K562 (cell line): ENCODE results near the gene RBBP8. TPM values are rescaled to one million over a fixed set of nuclear protein-coding genes. Genes with fewer than 3 reads are reported as not detected.

ENCODE experiments used
- E2F8 ChIP-seq: fragments of 450-650 bp; IDR thresholded peaks from 2 replicates; pipeline ENCODE4 v1.7.1; 2018; ENCODE audit warnings: mild to moderate bottlenecking, low read depth; ENCODE audit not compliant: partially characterized antibody
- GABPA ChIP-seq: fragments of 200-800 bp; sonication (Bioruptor generic); conservative IDR thresholded peaks from 2 replicates; pipeline ENCODE4 v1.6.1; 2016; ENCODE audit warnings: low read depth, missing genetic modification characterization, missing compliant biosample characterization
- MNT ChIP-seq, 2 experiments: fragments of 450-650 bp; conservative IDR thresholded peaks; 2 replicates each; pipeline ENCODE4 v1.6.1; 2017; ENCODE audit warnings: mild to moderate bottlenecking in 2 of 2, moderate library complexity in 2 of 2
- MXD1 ChIP-seq: fragments of 250-450 bp; sonication (Bioruptor Pico); IDR thresholded peaks from 2 replicates; pipeline ENCODE4 v1.8.0; 2021; ENCODE audit warnings: borderline replicate concordance, mild to moderate bottlenecking, moderate library complexity; ENCODE audit not compliant: poor library complexity, severe bottlenecking
- NRF1 ChIP-seq, 2 experiments: fragments of 450-650 bp; IDR thresholded peaks in 1 of 2; conservative IDR thresholded peaks in 1 of 2; 2 replicates each; pipeline ENCODE4 v1.6.1; 2014; ENCODE audit warnings: mild to moderate bottlenecking in 2 of 2
- PTRF ChIP-seq: fragments of 450-650 bp; IDR thresholded peaks from 2 replicates; pipeline ENCODE4 v1.6.1; 2016; ENCODE audit warnings: mild to moderate bottlenecking, missing genetic modification characterization, missing compliant biosample characterization
- SNAPC5 ChIP-seq: fragments of 250-450 bp; sonication (Bioruptor Pico); IDR thresholded peaks from 2 replicates; pipeline ENCODE4 v1.8.0; 2021; ENCODE audit warnings: moderate library complexity, mild to moderate bottlenecking, inconsistent platforms
- SPI1 ChIP-seq: IDR thresholded peaks from 2 replicates; pipeline ENCODE4 v1.6.1; 2011; ENCODE audit warnings: low read depth, low read length, control low read depth, borderline replicate concordance
- TFAP4 ChIP-seq: sonication (generic); formaldehyde crosslinking; IDR thresholded peaks from 2 replicates; pipeline ENCODE4 v1.8.0; 2022; ENCODE audit warnings: missing genetic modification reagents, mild to moderate bottlenecking, moderate library complexity, borderline replicate concordance
- TSHZ1 ChIP-seq: fragments of 250-450 bp; sonication (Bioruptor Pico); IDR thresholded peaks from 2 replicates; pipeline ENCODE4 v1.4.0; 2020; ENCODE audit warnings: mild to moderate bottlenecking, moderate library complexity
- XRCC3 ChIP-seq: fragments of 450-650 bp; IDR thresholded peaks from 2 replicates; pipeline ENCODE4 v1.6.1; 2017; ENCODE audit warnings: mild to moderate bottlenecking, moderate library complexity
- ZNF644 ChIP-seq: fragments of 200-800 bp; sonication (Bioruptor generic); IDR thresholded peaks from 2 replicates; pipeline ENCODE4 v1.6.1; 2016; ENCODE audit warnings: low read depth, missing genetic modification characterization, missing compliant biosample characterization
- ZNF707 ChIP-seq: fragments of 250-450 bp; sonication (Bioruptor Pico); conservative IDR thresholded peaks from 2 replicates; pipeline ENCODE4 v1.8.0; 2022; ENCODE audit warnings: inconsistent platforms, mild to moderate bottlenecking, moderate library complexity
- polyA plus RNA-seq, 8 experiments: library from polyadenylated mRNA; depleted of rRNA in 4 of 8; stranded (reverse) in 5 of 8; unstranded in 3 of 8; fragments of >200 nt; fragmentation: Nextera tagmentation in 2 of 8; fragmentation: Illumina TruSeq in 1 of 8; extraction: Ambion mirVana in 2 of 8; extraction: Trizol in 1 of 8; gene quantifications; 2 replicates each; pipeline versions ENCODE4 v1.2.1 to v1.2.3, GENCODE V29; 2011 to 2014; ENCODE audit warnings: inconsistent platforms in 1 of 8, missing spikeins in 1 of 8
- total RNA-seq, 7 experiments: library from RNA; depleted of rRNA in 6 of 7; stranded (reverse); fragments of >200 nt in 6 of 7; fragmentation: Illumina TruSeq in 2 of 7; extraction: Trizol in 2 of 7; gene quantifications; 2 replicates each; pipeline versions ENCODE4 v1.2.1 to v1.2.3, GENCODE V29; 2011 to 2021; ENCODE audit warnings: low replicate concordance in 1 of 7

The RBBP8 gene
- total and polyA plus RNA-seq, 9 of the 15 experiments (the other 6 are each of a cell fraction or from before 2014, with no cell fraction given), result 28.4 to 63.1 (median 48.9) TPM

GRCh38 chr18:22933206-22933965 is at the start of gene RBBP8 (continued):
- TF ChIP-seq SPI1 (peak; percentile 50; the same call in 1 of the 2 replicates), MNT (conservative IDR thresholded peaks at IDR 0.05) (peak in 1 of 2 experiments; percentile 56; a peak in 2 of 4 replicates), MXD1 (no peak), PTRF (tag) (no peak), ZNF644 (tag) (no peak), E2F8 (peak; percentile 90), XRCC3 (no peak), GABPA (tag) (peak; percentile 34; the same call in 1 of the 2 replicates), SNAPC5 (CRISPR knock-in tag) (no peak), NRF1 (conservative IDR thresholded peaks at IDR 0.05 in 1 of 2, IDR thresholded peaks at IDR 0.05 in 1 of 2) (peak; percentile 97), TFAP4 (CRISPR knock-in tag) (peak; percentile 95), TSHZ1 (CRISPR knock-in tag) (no peak), ZNF707 (CRISPR knock-in tag) (no peak)
